ENCODE results near the gene MGMT.

The MGMT gene

GRCh38 chr10:129647590-129647989 is 180.5 kb downstream of the MGMT start:
- in situ Hi-C loops (cut with MboI; ENCODE audit: low sequenced_read_pairs), result no loop called here

GRCh38 chr10:129648856-129649255 is 181.8 kb downstream of the MGMT start:
- in situ Hi-C loops (cut with MboI; ENCODE audit: low sequenced_read_pairs), result no loop called here

- in situ Hi-C loops (cut with MboI; ENCODE audit: low sequenced_read_pairs), result no loop called here
These were observed 185.0 kb downstream of the MGMT start for GRCh38 chr10:129652021-129652420.

GRCh38 chr10:129652521-129653201 is 185.6 kb downstream of the MGMT start:
- in situ Hi-C loops (cut with MboI; ENCODE audit: low sequenced_read_pairs), result no loop called here

- in situ Hi-C loops (cut with MboI; ENCODE audit: low sequenced_read_pairs), result no loop called here
These were observed 186.4 kb downstream of the MGMT start for GRCh38 chr10:129653428-129653827.

- in situ Hi-C loops (cut with MboI; ENCODE audit: low sequenced_read_pairs), result no loop called here
These were observed 186.8 kb downstream of the MGMT start for GRCh38 chr10:129653861-129654260.

DNA sequence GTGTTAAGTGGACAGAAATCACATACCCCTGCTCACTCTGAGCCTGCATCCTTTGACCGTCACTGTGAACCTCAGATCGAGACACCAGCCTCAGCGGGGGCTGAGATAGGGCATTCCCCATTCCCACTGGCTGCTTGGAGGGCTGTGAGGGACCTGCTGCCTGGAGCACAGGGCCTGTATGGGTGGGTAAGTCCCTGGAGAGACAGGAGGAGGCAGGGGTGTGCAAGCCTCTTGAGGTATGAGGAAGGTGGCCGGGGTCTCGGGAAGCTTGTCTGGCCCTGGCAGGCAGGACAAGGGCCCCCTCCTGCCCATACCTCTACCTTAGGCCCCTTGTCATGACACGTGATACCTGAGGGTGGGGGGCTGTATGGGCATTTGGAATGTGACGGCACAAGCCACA is 187.4 kb downstream of the MGMT start:
- in situ Hi-C loops (cut with MboI; ENCODE audit: low sequenced_read_pairs), result no loop called here

- in situ Hi-C loops (cut with MboI; ENCODE audit: low sequenced_read_pairs), result no loop called here
These were observed 188.1 kb downstream of the MGMT start for GRCh38 chr10:129655007-129655678.

- in situ Hi-C loops (cut with MboI; ENCODE audit: low sequenced_read_pairs), result no loop called here
These were observed 188.6 kb downstream of the MGMT start for GRCh38 chr10:129655679-129656031.

DNA sequence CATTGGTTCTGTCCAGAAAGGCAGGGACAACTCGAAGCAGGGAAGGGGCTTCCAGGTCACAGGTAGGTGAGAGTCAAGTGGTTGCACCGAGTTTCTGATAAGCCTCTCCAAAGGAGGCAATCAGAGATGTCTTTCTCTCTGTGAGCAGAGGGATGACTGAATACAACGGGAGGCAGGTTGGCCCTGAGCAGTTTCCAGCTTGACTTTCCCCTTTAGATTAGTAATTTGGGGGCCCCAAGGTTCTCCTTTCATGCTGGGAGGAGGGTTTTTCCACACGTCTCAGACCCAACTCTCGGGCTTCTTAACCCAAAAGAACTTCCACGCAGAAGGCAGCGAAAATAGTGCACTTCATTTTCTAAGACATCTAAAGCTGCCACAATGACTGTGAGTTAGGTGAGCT is 189.6 kb downstream of the MGMT start:
- in situ Hi-C loops (cut with MboI; ENCODE audit: low sequenced_read_pairs), result no loop called here

GRCh38 chr10:129657297-129658017 is 190.4 kb downstream of the MGMT start:
- in situ Hi-C loops (cut with MboI; ENCODE audit: low sequenced_read_pairs), result no loop called here

DNA sequence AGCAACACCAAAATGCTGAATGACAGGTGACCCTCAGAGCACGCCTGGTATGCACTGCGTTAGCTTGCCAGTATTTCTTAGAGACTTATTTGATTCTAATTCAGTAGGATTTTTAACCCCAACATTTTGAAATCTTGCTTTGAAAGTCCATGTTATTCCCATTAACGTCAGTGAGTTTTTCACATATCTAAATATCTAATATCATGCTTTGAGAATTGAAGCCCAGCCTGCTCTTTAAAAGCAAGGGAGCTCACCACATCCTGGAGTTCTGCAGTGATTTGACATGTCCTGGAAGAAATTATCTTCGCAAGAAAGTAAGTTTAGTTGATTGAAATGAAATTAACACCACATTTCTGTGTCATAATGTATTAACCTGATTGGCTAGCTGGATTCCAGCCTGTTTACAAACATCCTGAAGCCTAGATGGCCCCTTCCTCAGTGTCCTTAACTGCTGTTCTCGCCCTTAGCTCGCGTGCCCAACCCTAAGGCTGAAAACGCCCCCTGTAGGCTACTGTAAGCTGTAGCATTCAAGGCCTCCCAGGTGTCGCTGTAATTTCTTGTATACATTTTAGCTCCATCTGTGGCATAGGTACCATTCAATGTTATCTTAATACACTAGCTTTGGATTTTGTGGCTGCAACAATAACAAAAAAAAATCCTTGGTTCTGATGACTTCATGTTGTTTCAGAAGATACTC is 191.5 kb downstream of the MGMT start:
- in situ Hi-C loops (cut with MboI; ENCODE audit: low sequenced_read_pairs), result no loop called here

GRCh38 chr10:129659508-129660268 is 192.6 kb downstream of the MGMT start:
- in situ Hi-C loops (cut with MboI; ENCODE audit: low sequenced_read_pairs), result no loop called here

DNA sequence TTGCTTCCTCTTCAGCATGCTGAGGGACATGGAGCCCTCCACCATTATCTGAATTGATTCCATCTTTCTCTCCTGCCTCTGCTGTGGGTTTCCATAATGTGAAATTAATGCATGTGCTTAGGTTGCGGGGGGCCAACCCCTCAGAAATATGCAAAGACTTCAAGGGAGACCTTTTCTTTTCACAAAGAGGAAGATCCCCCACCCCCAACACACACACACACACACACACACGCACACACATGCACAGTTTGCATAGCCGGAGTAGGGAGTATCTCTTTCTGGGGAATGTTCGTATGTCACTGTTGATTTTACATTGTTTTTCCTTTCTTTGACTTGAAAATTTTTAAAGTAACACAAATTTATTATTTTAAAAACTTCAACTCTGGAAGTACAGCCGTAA is 193.5 kb downstream of the MGMT start:
- in situ Hi-C loops (cut with MboI; ENCODE audit: low sequenced_read_pairs), result no loop called here

- in situ Hi-C loops (cut with MboI; ENCODE audit: low sequenced_read_pairs), result no loop called here
These were observed 195.4 kb downstream of the MGMT start for GRCh38 chr10:129662426-129662825.

DNA sequence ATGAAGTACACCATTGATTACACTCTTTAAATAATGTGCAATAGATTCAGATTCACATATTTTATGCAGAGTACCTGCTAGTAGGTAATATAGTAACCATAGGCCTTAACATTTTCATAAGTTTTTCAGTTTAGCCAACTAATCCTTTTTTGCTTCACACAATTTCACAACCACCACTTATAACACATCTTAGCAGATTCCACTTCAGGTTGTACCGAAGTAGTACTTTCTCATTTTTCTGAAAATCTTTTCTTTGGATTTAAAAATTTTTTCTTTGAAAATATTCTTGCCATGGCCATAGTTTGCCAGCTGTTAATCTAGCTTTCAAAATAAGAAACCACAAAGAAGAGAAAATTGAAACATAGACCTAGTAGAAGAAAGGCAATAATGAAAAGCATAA is 203.1 kb downstream of the MGMT start:
- in situ Hi-C loops (cut with MboI; ENCODE audit: low sequenced_read_pairs), result no loop called here

DNA sequence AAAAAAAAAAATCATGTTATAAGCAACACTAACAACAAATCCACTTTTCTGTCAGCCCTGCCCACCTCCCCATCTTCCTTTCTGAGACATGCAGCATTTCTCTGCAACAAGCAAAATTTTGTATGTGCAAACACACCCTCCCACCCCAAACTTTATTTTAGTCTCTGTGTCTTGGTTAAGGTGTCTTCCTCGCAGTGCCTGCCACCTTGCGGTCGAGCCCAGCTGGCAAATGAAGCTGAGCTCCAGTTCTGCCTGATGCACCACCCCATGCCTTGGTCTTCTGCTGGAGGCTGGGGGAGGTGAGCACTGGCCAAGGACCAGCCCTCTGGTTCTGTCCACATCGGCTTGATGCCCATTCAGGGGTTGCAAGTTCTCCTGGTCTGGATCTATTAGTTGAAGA is 206.3 kb downstream of the MGMT start:
- in situ Hi-C loops (cut with MboI; ENCODE audit: low sequenced_read_pairs), result no loop called here

DNA sequence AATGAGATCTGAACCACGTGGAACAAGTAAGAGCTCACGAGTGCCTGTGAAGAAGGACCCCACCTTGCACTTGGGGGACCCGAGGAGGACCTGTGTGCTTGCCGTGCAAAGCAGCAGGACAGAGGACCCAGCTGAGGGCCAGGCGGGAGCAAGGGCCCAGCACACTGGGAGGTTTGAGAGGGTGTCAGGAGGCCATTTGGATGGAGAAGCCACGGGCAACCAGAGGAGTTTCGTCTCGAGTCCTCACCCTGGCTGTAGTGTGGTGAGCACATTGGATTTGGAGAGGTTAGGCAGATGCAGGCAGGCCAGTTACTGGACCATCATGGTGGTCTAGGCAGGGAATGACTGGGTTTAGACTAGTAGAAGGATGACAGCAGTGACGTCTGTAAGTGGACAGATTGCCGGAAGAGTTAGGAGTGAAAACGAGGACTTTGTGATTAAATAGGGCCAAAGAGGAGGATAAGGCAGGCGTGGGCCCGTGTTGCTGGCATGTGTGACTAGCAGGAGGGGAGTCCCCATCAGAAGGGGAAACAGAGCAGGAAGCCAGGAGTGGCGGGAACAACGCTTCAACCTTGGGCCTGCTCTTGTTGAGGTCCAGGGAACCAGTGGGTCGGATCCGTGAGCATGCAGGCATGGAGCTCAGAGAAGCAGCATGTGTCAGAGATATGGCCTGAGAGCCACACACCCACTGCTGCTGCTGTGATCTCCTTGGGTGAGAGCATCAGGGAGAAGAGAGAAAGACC is 208.2 kb downstream of the MGMT start:
- in situ Hi-C loops (cut with MboI; ENCODE audit: low sequenced_read_pairs), result no loop called here

GRCh38 chr10:129676014-129676413 is 209.0 kb downstream of the MGMT start:
- in situ Hi-C loops (cut with MboI; ENCODE audit: low sequenced_read_pairs), result no loop called here

- in situ Hi-C loops (cut with MboI; ENCODE audit: low sequenced_read_pairs), result no loop called here
These were observed 210.4 kb downstream of the MGMT start for GRCh38 chr10:129677377-129677927.
